Measurements from ENCODE around the gene SLC16A8. TPM values are rescaled to one million over a fixed set of nuclear protein-coding genes. Genes with fewer than 3 reads are reported as not detected.

Gene SLC16A8
- total RNA-seq, 3 donors from 2014 or later (not counting 1 experiment from before 2014, with no cell fraction given): 1.0 TPM; not detected in 2

- Mint-ChIP-seq H3K4me3 (no peak overlapping the region), H3K4me1 (no peaks in the 10 kb centered on the region), H3K36me3 (peaks cover 1% of the 10 kb centered on the region), H3K27ac (no peak overlapping the region), H3K9me3 (no peaks in the 10 kb centered on the region), H3K27me3 (ENCODE audit: low read depth in 2 of 2) (no peaks in the 10 kb centered on the region)
- H3K4me3 ChIP-seq (ENCODE audit: low read length): no peak overlapping the region
- no peaks in the 10 kb centered on the region for H3K27me3 ChIP-seq (ENCODE audit: control insufficient read depth, insufficient read depth, low read length)
- H3K36me3 ChIP-seq (ENCODE audit: control insufficient read depth, insufficient read depth, low read length): peaks cover 55% of the 10 kb centered on the region
- no peak for ATAC-seq
- H3K27ac ChIP-seq (ENCODE audit: low read length): no peak overlapping the region
- 96% methylated on average over 13 of the region's 13 CpGs for WGBS (ENCODE audit: insufficient coverage)
- H3K9me3 ChIP-seq (ENCODE audit: control insufficient read depth, insufficient read depth, low read length): no peaks in the 10 kb centered on the region
- no peak for DNase-seq
- intact Hi-C loops (cut with micrococcal nuclease): no loop called here
- H3K4me1 ChIP-seq (ENCODE audit: control insufficient read depth, insufficient read depth, low read length): no peaks in the 10 kb centered on the region
- TF ChIP-seq CTCF (IDR thresholded peaks at IDR 0.05): no peak
These were observed 16.1 kb downstream of the SLC16A8 start for GRCh38 chr22:38067761-38068360.

DNA sequence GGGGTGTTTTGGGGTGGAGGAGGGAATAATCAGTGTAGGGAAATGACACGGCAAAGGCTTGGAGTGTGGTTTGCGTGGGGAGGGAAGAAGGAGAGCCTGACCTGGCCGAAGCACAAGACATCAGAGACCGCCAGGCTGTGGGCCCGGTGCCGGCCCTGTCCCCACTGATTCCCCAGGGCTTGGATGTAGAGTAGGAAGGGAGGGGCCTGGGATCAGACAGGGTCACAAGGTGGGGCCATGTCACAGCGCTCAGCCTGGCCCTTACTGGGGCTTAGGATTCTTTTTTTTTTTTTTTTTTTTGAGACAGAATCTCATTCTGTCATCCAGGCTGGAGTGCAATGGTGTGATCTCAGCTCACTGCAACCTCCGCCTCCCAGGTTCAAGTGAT is 17.0 kb downstream of the SLC16A8 start:
- no peaks in the 10 kb centered on the region for H3K9me3 ChIP-seq (ENCODE audit: control insufficient read depth, insufficient read depth, low read length)
- H3K27me3 ChIP-seq (ENCODE audit: control insufficient read depth, insufficient read depth, low read length): no peaks in the 10 kb centered on the region
- no peaks in the 10 kb centered on the region for H3K4me1 ChIP-seq (ENCODE audit: control insufficient read depth, insufficient read depth, low read length)
- no peak overlapping the region for H3K4me3 ChIP-seq (ENCODE audit: low read length)
- no peak overlapping the region for H3K27ac ChIP-seq (ENCODE audit: low read length)
- intact Hi-C loops (cut with micrococcal nuclease): no loop called here
- H3K36me3 Mint-ChIP-seq: peaks cover 6% of the 10 kb centered on the region
- no peak overlapping the region for H3K4me3 Mint-ChIP-seq
- H3K9me3 Mint-ChIP-seq: no peaks in the 10 kb centered on the region
- H3K36me3 ChIP-seq (ENCODE audit: control insufficient read depth, insufficient read depth, low read length): peaks cover 48% of the 10 kb centered on the region
- DNase-seq (no peak), ATAC-seq (no peak)
- no peaks in the 10 kb centered on the region for H3K27me3 Mint-ChIP-seq (ENCODE audit: low read depth in 2 of 2)
- no peaks in the 10 kb centered on the region for H3K4me1 Mint-ChIP-seq
- H3K27ac Mint-ChIP-seq: no peak overlapping the region
- no peak for TF ChIP-seq CTCF (IDR thresholded peaks at IDR 0.05)
- 96% methylated on average over 8 of the region's 8 CpGs for WGBS (ENCODE audit: insufficient coverage)

GRCh38 chr22:38066381-38067027 is 17.5 kb downstream of the SLC16A8 start:
- ATAC-seq: no peak
- Histone ChIP-seq H3K4me3 (ENCODE audit: low read length) (no peak overlapping the region), H3K27ac (ENCODE audit: low read length) (no peak overlapping the region), H3K9me3 (ENCODE audit: control insufficient read depth, insufficient read depth, low read length) (no peaks in the 10 kb centered on the region), H3K4me1 (ENCODE audit: control insufficient read depth, insufficient read depth, low read length) (no peaks in the 10 kb centered on the region), H3K36me3 (ENCODE audit: control insufficient read depth, insufficient read depth, low read length) (peaks cover 45% of the 10 kb centered on the region), H3K27me3 (ENCODE audit: control insufficient read depth, insufficient read depth, low read length) (no peaks in the 10 kb centered on the region)
- no peak for TF ChIP-seq CTCF (IDR thresholded peaks at IDR 0.05)
- intact Hi-C loops (cut with micrococcal nuclease): no loop called here
- WGBS (ENCODE audit: insufficient coverage): 95% methylated on average over 13 of the region's 13 CpGs
- H3K4me1 Mint-ChIP-seq: no peaks in the 10 kb centered on the region
- no peak overlapping the region for H3K4me3 Mint-ChIP-seq
- H3K27ac Mint-ChIP-seq: no peak overlapping the region
- H3K9me3 Mint-ChIP-seq: no peaks in the 10 kb centered on the region
- peaks cover 6% of the 10 kb centered on the region for H3K36me3 Mint-ChIP-seq
- no peak for DNase-seq
- no peaks in the 10 kb centered on the region for H3K27me3 Mint-ChIP-seq (ENCODE audit: low read depth in 2 of 2)

GRCh38 chr22:38065539-38065938 is 18.4 kb downstream of the SLC16A8 start:
- H3K27ac ChIP-seq (ENCODE audit: low read length): no peak overlapping the region

More at GRCh38 chr22:38065539-38065938, 18.4 kb downstream of the SLC16A8 start:
- Mint-ChIP-seq H3K4me3 (no peak overlapping the region), H3K4me1 (no peaks in the 10 kb centered on the region), H3K27me3 (ENCODE audit: low read depth in 2 of 2) (no peaks in the 10 kb centered on the region), H3K9me3 (no peaks in the 10 kb centered on the region), H3K27ac (no peak overlapping the region), H3K36me3 (peaks cover 6% of the 10 kb centered on the region)
- ATAC-seq (no peak), DNase-seq (no peak)
- Histone ChIP-seq H3K27me3 (ENCODE audit: control insufficient read depth, insufficient read depth, low read length) (no peaks in the 10 kb centered on the region), H3K4me1 (ENCODE audit: control insufficient read depth, insufficient read depth, low read length) (no peaks in the 10 kb centered on the region), H3K36me3 (ENCODE audit: control insufficient read depth, insufficient read depth, low read length) (peaks cover 42% of the 10 kb centered on the region), H3K4me3 (ENCODE audit: low read length) (no peak overlapping the region), H3K9me3 (ENCODE audit: control insufficient read depth, insufficient read depth, low read length) (no peaks in the 10 kb centered on the region)
- no peak for TF ChIP-seq CTCF (IDR thresholded peaks at IDR 0.05)
- intact Hi-C loops (cut with micrococcal nuclease): no loop called here
- 95% methylated on average over 8 of the region's 8 CpGs for WGBS (ENCODE audit: insufficient coverage)
